Colonic mucosa (tissue), 4 donors: ENCODE data around the gene TRIML2. TPM values are rescaled to one million over a fixed set of nuclear protein-coding genes. Genes with fewer than 3 reads are reported as not detected.

ENCODE experiments used
- DNase-seq: peaks from one replicate; pipeline ENCODE4 v3.0.0-alpha.2; 2020
- H3K27ac ChIP-seq: fragments of 200-600 bp; one replicate; pipeline ENCODE4 v1.8.0; 2021
- H3K27me3 ChIP-seq: fragments of 200-600 bp; one replicate; pipeline ENCODE4 v1.8.0; 2021
- H3K36me3 ChIP-seq: fragments of 200-600 bp; one replicate; pipeline ENCODE4 v1.8.0; 2021
- H3K4me1 ChIP-seq: fragments of 200-600 bp; one replicate; pipeline ENCODE4 v1.8.0; 2021; ENCODE audit warnings: mild to moderate bottlenecking
- H3K4me3 ChIP-seq: fragments of 200-600 bp; one replicate; pipeline ENCODE4 v1.8.0; 2021
- H3K9ac ChIP-seq, 2 donors: one replicate each; pipeline ENCODE4 v1.7.0; 2013; ENCODE audit warnings: control low read depth in 2 of 2, low read depth in 2 of 2, low read length in 2 of 2
- H3K9me3 ChIP-seq: fragments of 200-600 bp; one replicate; pipeline ENCODE4 v1.8.0; 2021
- intact Hi-C: fragments of 100-400 bp; cut with DNase I; formaldehyde crosslinking; loops from one replicate; pipeline ENCODE4 v1.14.1; 2022
- total RNA-seq, 2 donors: library from RNA; stranded (reverse); fragmentation: NEBNext Ultra II Directional in 1 of 2; extraction: Animal tissue kit (Norgen Biotek cat#: 25700) in 1 of 2; gene quantifications; one replicate each; pipeline ENCODE4 v1.2.1, GENCODE V29; 2021
- TF ChIP-seq, protein P1 (sequence below): fragments of 200-600 bp; IDR thresholded peaks from one replicate; pipeline ENCODE4 v1.8.0; 2022; ENCODE audit warnings: antibody characterized with exemption, mild to moderate bottlenecking
- donor health status: healthy.
- donor health status: DM: no; HTN: no; CAD: no.
- donor health status: DM: no; HTN: no; CAD: no.

Gene TRIML2
- total RNA-seq, 2 donors from 2014 or later, result 0.20 TPM; not detected in 1

DNA sequence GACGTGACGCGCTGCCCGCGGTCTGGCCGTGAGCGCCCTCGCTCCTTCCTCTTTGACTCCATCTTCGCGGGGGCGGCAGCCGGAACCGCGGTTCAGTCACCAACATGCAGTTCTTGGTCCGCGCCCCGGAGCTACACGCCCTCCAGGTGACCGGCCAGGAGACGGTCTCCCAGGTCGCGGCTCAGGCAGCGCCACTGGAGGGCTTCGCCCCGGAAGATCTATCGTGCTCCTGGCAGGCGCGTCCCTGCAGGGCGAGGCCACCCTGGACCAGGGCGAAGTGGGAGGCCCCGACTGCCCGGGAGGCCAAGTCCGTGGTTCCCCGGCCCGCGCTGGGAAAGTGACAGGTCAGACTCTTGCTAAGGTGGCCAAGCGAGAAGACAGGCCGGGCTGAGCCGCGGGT lies 2.9 kb downstream of the TRIML2 start:
- intact Hi-C loops, result no loop called here
- Histone ChIP-seq H3K4me1 (no peaks in the 10 kb centered on the region), H3K27ac (no peak overlapping the region), H3K36me3 (no peaks in the 10 kb centered on the region), H3K4me3 (no peak overlapping the region), H3K9me3 (no peaks in the 10 kb centered on the region), H3K27me3 (no peaks in the 10 kb centered on the region), H3K9ac (no peak overlapping the region)
- TF ChIP-seq, protein P1, sequence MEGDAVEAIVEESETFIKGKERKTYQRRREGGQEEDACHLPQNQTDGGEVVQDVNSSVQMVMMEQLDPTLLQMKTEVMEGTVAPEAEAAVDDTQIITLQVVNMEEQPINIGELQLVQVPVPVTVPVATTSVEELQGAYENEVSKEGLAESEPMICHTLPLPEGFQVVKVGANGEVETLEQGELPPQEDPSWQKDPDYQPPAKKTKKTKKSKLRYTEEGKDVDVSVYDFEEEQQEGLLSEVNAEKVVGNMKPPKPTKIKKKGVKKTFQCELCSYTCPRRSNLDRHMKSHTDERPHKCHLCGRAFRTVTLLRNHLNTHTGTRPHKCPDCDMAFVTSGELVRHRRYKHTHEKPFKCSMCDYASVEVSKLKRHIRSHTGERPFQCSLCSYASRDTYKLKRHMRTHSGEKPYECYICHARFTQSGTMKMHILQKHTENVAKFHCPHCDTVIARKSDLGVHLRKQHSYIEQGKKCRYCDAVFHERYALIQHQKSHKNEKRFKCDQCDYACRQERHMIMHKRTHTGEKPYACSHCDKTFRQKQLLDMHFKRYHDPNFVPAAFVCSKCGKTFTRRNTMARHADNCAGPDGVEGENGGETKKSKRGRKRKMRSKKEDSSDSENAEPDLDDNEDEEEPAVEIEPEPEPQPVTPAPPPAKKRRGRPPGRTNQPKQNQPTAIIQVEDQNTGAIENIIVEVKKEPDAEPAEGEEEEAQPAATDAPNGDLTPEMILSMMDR, result no peak
- DNase-seq, result no peak

- no peak overlapping the region for H3K4me3 ChIP-seq
- H3K27ac ChIP-seq, result no peak overlapping the region
- no peaks in the 10 kb centered on the region for H3K9me3 ChIP-seq
- H3K9ac ChIP-seq, result no peak overlapping the region
- no peaks in the 10 kb centered on the region for H3K27me3 ChIP-seq
- intact Hi-C loops, result loop anchor here (5.0 kb wide), 1 partner anchor 574 kb away; no protein-coding TSS in a partner anchor
- DNase-seq, result no peak
- no peaks in the 10 kb centered on the region for H3K4me1 ChIP-seq
- TF ChIP-seq, protein P1, result no peak
- no peaks in the 10 kb centered on the region for H3K36me3 ChIP-seq
Observed at GRCh38 chr4:188092824-188093223, 16.6 kb downstream of the TRIML2 start.

DNA sequence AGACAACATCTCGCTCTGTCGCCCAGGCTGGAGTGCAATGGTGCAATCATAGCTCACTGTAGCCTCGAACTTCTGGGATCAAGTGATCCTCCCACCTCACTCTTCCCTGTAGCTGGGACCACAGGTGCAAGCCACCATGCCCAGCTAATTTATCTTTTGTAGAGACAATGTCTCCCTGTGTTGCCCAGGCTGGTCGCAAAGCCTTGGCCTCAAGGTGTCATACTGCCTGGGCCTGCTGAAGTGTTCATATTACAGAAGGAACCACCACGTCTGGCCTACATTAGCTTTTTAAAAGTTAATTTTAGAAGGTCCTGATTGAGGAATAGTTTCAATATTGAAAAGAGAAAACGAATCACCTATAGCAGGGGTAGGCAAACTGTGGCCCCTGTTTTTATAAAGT lies 22.5 kb downstream of the TRIML2 start:
- no peak overlapping the region for H3K4me3 ChIP-seq
- H3K27ac ChIP-seq, result no peak overlapping the region
- H3K36me3 ChIP-seq, result no peaks in the 10 kb centered on the region
- H3K9ac ChIP-seq, result no peak overlapping the region
- intact Hi-C loops, result no loop called here
- H3K9me3 ChIP-seq, result no peaks in the 10 kb centered on the region
- TF ChIP-seq, protein P1, result no peak
- H3K4me1 ChIP-seq, result no peaks in the 10 kb centered on the region
- no peak for DNase-seq
- no peaks in the 10 kb centered on the region for H3K27me3 ChIP-seq

- Histone ChIP-seq H3K27ac (no peak overlapping the region), H3K9me3 (no peaks in the 10 kb centered on the region), H3K4me1 (no peaks in the 10 kb centered on the region), H3K27me3 (no peaks in the 10 kb centered on the region), H3K9ac (no peak overlapping the region), H3K4me3 (no peak overlapping the region), H3K36me3 (no peaks in the 10 kb centered on the region)
- intact Hi-C loops, result no loop called here
- no peak for DNase-seq
- TF ChIP-seq, protein P1, result no peak
Observed at GRCh38 chr4:188082796-188083195, 26.6 kb downstream of the TRIML2 start.

DNA sequence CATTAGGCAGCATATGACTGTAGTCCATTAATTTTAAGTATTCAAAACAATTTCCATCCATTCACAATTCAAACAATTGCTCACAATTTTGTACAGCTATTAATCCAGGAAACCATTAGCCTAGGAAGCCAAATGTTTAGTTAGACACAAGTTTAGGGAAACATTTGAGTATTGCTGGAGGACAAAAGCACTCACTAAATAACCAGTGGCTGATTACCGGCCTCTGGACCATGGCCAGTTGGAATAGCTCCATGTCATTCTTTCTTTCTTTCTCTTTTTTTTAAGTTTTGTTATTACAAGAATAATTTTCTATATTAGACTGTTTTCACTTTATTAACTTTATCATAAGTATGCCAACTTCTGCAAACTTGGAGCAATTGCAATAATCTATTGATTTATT lies 31.3 kb downstream of the TRIML2 start:
- Histone ChIP-seq H3K4me1 (no peaks in the 10 kb centered on the region), H3K27me3 (no peaks in the 10 kb centered on the region), H3K27ac (no peak overlapping the region), H3K9me3 (no peaks in the 10 kb centered on the region), H3K36me3 (no peaks in the 10 kb centered on the region), H3K4me3 (no peak overlapping the region), H3K9ac (no peak overlapping the region)
- no peak for DNase-seq
- TF ChIP-seq, protein P1, result no peak
- intact Hi-C loops, result no loop called here

GRCh38 chr4:188076169-188076568 lies 33.2 kb downstream of the TRIML2 start:
- no peak for DNase-seq
- intact Hi-C loops, result no loop called here

More at GRCh38 chr4:188076169-188076568, 33.2 kb downstream of the TRIML2 start:
- H3K36me3 ChIP-seq, result no peaks in the 10 kb centered on the region
- H3K9me3 ChIP-seq, result no peaks in the 10 kb centered on the region
- no peaks in the 10 kb centered on the region for H3K27me3 ChIP-seq
- TF ChIP-seq, protein P1, result no peak
- H3K27ac ChIP-seq, result no peak overlapping the region
- H3K9ac ChIP-seq, result no peak overlapping the region
- no peaks in the 10 kb centered on the region for H3K4me1 ChIP-seq
- H3K4me3 ChIP-seq, result no peak overlapping the region
